ENCODE data around the gene MAP1A.
"Not testable (repeated sequence)": the region's sequence is repeated elsewhere in the genome, so short reads cannot be mapped to it uniquely, and the experiment has no call there.

The MAP1A gene

GRCh38 chr15:43552256-43552655 lies 34.8 kb downstream of the MAP1A start:
- peaks cover 3% of the 10 kb centered on the region for H3K27me3 Mint-ChIP-seq (ENCODE audit: low read depth)
- H3K4me3 Mint-ChIP-seq, result no peak overlapping the region
- no peaks in the 10 kb centered on the region for H3K4me1 Mint-ChIP-seq
- H3K27ac Mint-ChIP-seq, result no peak overlapping the region
- no peak for TF ChIP-seq CTCF (IDR thresholded peaks at IDR 0.05; ENCODE audit: unreplicated experiment in 3 of 3)
- peaks cover 23% of the 10 kb centered on the region for H3K36me3 Mint-ChIP-seq (ENCODE audit: low read depth)
- peaks cover 3% of the 10 kb centered on the region for H3K9me3 Mint-ChIP-seq

GRCh38 chr15:43552986-43553385 lies 35.6 kb downstream of the MAP1A start:
- TF ChIP-seq CTCF (IDR thresholded peaks at IDR 0.05; ENCODE audit: unreplicated experiment in 3 of 3), result no peak
- Mint-ChIP-seq H3K4me3 (no peak overlapping the region), H3K27ac (no peak overlapping the region), H3K27me3 (ENCODE audit: low read depth) (peaks cover 3% of the 10 kb centered on the region), H3K4me1 (no peaks in the 10 kb centered on the region), H3K9me3 (no peaks in the 10 kb centered on the region), H3K36me3 (ENCODE audit: low read depth) (peaks cover 22% of the 10 kb centered on the region)

- H3K36me3 Mint-ChIP-seq (ENCODE audit: low read depth); H3K4me1 Mint-ChIP-seq; H3K9me3 Mint-ChIP-seq: not testable (repeated sequence)
These were observed 45.3 kb downstream of the MAP1A start for GRCh38 chr15:43562753-43563152.

GRCh38 chr15:43563793-43564192 lies 46.4 kb downstream of the MAP1A start:
- H3K36me3 Mint-ChIP-seq (ENCODE audit: low read depth); H3K4me3 Mint-ChIP-seq; H3K27me3 Mint-ChIP-seq (ENCODE audit: low read depth); H3K9me3 Mint-ChIP-seq; H3K4me1 Mint-ChIP-seq; H3K27ac Mint-ChIP-seq: not testable (repeated sequence)

More at GRCh38 chr15:43562753-43563152, 45.3 kb downstream of the MAP1A start:
- H3K27ac Mint-ChIP-seq; H3K4me3 Mint-ChIP-seq; H3K27me3 Mint-ChIP-seq (ENCODE audit: low read depth): not testable (repeated sequence)

GRCh38 chr15:43566615-43567014 lies 49.2 kb downstream of the MAP1A start:
- H3K9me3 Mint-ChIP-seq; H3K4me1 Mint-ChIP-seq; H3K36me3 Mint-ChIP-seq (ENCODE audit: low read depth); H3K4me3 Mint-ChIP-seq; H3K27ac Mint-ChIP-seq; H3K27me3 Mint-ChIP-seq (ENCODE audit: low read depth): not testable (repeated sequence)

- H3K27me3 Mint-ChIP-seq (ENCODE audit: low read depth); H3K27ac Mint-ChIP-seq; H3K4me3 Mint-ChIP-seq; H3K9me3 Mint-ChIP-seq; H3K36me3 Mint-ChIP-seq (ENCODE audit: low read depth); H3K4me1 Mint-ChIP-seq: not testable (repeated sequence)
These were observed 57.2 kb downstream of the MAP1A start for GRCh38 chr15:43574607-43575006.

Measured in nephron (organoid).